GM23248 (cell line): ENCODE results near the gene BRD4.

ENCODE experiments used
- EZH2 ChIP-seq: fragments of 200-600 bp; sonication (generic); IDR thresholded peaks from 2 replicates; pipeline ENCODE4 v1.6.1; 2018; ENCODE audit warnings: antibody characterized with exemption, mild to moderate bottlenecking; ENCODE audit not compliant: insufficient read depth, poor library complexity, severe bottlenecking
- EZH2phosphoT487 ChIP-seq: fragments of 200-600 bp; sonication (generic); IDR thresholded peaks from 2 replicates; pipeline ENCODE4 v1.6.1; 2018; ENCODE audit warnings: antibody characterized with exemption, moderate library complexity, mild to moderate bottlenecking, low read depth; ENCODE audit not compliant: insufficient read depth

DNA sequence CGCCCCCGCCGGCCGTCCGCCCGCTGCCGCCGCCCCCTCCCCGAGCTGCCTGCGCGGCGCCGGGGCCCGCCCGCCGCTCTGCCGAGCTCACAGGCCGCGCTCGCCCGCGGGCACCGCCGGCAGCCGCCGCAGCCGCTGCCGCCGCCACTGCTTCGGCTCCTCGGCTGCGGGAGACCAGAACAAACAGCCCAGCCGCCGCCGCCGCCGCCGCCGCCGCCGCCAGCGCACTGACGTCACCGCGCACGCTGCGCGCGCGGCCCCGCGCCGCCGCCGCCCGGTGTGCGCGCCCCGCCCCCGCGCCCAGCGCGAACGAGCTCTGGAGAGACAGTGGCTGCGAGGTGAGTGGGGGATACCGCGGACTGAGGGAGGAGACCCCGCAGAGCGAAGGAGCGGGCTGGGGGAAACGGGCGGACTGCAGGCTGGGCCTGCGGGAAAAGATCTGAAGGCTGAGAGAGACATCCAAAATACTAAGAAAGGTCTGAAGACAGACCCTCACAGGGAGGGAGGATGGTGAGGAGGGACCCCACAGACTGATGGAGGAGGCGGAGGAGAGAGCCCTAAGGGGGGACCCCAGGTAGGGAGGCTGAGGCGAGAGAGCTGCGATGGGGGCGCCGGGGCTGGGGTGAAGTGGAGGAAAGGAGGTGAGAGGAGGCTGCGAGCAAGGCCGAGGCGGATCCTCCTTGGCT, at the start of gene BRD4:
- TF ChIP-seq EZH2phosphoT487 (no peak), EZH2 (no peak)
